Esophagus mucosa (tissue), 1 donor: ENCODE results near the gene DNAJB1. TPM values are rescaled to one million over a fixed set of nuclear protein-coding genes. Genes with fewer than 3 reads are reported as not detected.

Experiments
- ATAC-seq: fragments of 200-7000 bp; cut with Tn5 transposase; one replicate; pipeline ENCODE4 v1.9.1; 2020
- total RNA-seq: library from RNA; stranded (reverse); gene quantifications from one replicate; pipeline ENCODE4 v1.2.4, GENCODE V29; 2023
- donor health status: DM: yes; HTN: yes; CAD: no.

Gene DNAJB1
- total RNA-seq, 1 donor from 2014 or later: 337 TPM

DNA sequence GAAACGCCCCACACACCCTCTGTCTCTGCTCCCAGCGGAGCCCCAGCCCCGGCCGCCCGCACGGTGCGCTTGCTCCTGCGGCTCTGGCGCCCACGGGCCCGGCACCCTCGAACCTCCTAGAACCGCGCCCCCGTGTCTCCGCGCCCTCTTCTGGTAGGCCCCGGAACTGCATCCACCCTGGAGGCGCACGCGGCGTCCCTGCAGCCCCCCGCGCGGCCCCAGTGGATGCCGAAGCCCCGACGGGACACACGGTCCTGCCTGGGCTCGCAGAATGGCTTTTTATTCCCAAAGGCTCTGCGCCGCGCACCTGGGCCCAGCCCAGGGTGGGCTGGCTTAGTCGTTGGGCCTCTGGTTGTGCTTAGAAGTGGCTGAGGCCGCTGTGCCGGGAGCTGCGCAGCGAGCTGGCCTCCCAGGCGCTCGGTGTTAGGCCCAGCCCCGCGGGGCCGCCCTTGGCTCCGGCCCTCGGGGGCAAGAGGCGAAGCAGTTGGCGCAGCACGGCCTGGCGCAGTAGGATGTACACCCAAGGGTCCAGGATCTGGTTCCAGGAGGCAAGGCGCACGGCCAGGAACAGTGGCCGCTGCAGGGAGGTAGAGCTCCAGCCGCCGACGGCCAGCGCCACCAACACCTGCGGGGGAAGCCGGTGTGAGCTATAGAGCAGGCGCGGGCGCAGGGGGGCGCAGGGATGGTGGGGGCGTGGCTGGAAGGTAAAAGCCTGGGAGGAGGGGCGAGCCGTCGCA is 45.8 kb downstream of the DNAJB1 start:
- peak; percentile 26 for ATAC-seq

DNA sequence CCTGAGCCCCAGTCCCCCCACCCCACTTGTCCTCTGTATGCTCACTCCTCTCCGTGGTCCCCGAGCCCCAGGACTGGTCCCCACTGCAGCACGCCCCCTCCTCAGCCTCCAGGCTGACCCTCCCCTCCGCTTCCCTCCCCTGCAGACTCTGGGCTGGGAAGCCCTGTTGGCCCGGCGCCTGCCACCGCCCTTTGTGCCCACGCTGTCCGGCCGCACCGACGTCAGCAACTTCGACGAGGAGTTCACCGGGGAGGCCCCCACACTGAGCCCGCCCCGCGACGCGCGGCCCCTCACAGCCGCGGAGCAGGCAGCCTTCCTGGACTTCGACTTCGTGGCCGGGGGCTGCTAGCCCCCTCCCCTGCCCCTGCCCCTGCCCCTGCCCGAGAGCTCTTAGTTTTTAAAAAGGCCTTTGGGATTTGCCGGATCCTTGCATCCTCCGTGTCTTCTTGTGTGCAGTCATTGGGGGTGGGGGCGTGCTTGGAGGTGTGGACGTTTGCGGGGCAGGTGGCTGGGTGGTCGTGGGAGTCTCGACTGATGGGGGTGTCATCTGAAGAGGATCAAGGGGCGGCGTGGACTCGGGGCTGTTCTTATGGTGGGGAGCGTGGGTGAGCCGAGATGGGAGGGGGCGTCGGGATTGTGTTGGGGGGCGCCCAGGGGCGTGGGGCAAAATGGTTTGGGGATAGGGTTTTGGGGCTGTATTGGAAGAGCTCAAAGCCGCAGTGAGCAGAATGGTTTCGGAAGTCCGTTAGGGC is 46.6 kb downstream of the DNAJB1 start:
- no peak for ATAC-seq

DNA sequence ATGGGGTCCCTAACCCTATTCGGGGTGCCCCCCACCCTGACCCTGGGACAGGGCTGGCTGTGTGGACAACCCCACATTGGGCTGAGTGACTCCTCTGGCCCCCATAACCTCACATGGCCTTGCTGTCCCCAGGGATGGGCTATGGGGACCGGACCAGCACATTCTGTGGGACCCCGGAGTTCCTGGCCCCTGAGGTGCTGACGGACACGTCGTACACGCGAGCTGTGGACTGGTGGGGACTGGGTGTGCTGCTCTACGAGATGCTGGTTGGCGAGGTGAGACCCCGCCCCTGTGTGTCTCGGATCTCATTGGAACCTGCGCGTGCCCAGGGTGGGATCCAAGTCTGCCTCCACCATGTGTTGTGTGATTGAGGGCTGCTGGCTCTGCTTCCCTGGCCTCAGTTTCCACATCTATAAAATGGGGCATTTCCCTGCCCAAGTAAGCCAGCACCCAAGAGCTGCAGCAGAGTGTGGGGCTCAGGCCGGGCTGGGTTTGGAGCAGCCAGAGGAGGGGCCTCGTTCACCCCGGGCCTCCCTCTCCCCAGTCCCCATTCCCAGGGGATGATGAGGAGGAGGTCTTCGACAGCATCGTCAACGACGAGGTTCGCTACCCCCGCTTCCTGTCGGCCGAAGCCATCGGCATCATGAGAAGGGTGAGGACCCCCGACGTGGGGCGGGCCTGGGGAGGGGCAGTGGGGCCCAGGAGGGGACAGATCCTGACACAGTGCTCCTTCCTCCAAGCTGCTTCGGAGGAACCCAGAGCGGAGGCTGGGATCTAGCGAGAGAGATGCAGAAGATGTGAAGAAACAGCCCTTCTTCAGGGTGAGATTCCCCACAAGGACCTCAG is 47.9 kb downstream of the DNAJB1 start:
- no peak for ATAC-seq

DNA sequence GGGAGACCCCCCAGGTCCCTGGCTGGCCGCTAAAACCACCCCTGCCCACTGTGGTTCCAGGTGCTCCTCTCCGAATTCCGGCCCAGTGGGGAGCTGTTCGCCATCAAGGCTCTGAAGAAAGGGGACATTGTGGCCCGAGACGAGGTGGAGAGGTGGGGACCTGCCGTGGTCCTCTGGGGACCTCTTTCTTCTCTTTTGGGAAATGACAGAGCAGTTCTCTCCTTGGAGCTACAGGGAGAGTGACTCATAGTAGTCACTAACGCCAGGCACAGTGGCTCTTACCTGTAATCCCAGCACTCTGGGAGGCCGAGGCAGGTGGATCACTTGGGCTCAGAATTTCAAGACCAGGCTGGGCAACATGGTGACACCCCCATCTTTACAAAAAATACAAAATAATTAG is 50.4 kb downstream of the DNAJB1 start:
- ATAC-seq: peak; percentile 24

DNA sequence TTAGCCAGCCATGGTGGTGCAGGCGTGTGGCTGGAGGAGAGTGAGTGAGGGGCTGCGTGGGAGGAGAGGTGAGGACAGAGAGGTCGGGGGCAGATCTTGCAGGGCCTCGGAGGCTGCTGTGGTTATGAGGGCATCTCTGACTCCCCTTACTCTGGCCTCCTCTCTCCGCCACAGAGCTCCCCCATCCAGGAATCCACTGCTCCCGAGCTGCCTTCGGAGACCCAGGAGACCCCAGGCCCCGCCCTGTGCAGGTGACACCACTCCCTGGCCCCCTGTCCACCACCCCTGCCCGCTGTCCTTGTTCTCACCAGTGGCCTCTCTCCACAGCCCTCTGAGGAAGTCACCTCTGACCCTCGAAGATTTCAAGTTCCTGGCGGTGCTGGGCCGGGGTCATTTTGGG is 50.8 kb downstream of the DNAJB1 start:
- no peak for ATAC-seq

Other genes starting within 250 kb of the DNAJB1 start
- gene ADGRE5, start 137.0 kb downstream of the DNAJB1 start, total RNA-seq: 4.8 TPM
- 59.6 TPM for gene DDX39A, start 99.1 kb downstream of the DNAJB1 start, total RNA-seq
- 10.5 TPM for gene PKN1, start 85.1 kb downstream of the DNAJB1 start, total RNA-seq
- 0.44 TPM for gene PTGER1, start 43.0 kb downstream of the DNAJB1 start, total RNA-seq
- 254 TPM for gene GIPC1, start 22.3 kb downstream of the DNAJB1 start, total RNA-seq
- 341 TPM for gene TECR, start 11.2 kb upstream of the DNAJB1 start, total RNA-seq
- gene NDUFB7, start 53.7 kb upstream of the DNAJB1 start, total RNA-seq: 186 TPM
- gene CLEC17A, start 64.7 kb upstream of the DNAJB1 start, total RNA-seq: 0.20 TPM
- 0.12 TPM for gene ADGRE3, start 156.4 kb upstream of the DNAJB1 start, total RNA-seq
- gene ZNF333, start 171.7 kb upstream of the DNAJB1 start, total RNA-seq: 3.5 TPM